Duodenal mucosa (tissue), 2 donors: ENCODE measurements around the gene PHIP.
A peak's percentile ranks its signal among the peaks of the same experiment; 100 is the strongest.
"Not testable (repeated sequence)": the region's sequence is repeated elsewhere in the genome, so short reads cannot be mapped to it uniquely, and the experiment has no call there.

Experiments
- H3K27ac ChIP-seq: one replicate; pipeline ENCODE4 v1.7.0; 2013; ENCODE audit warnings: low read depth, low read length
- H3K27me3 ChIP-seq, 2 donors: one replicate each; pipeline ENCODE4 v1.7.0; 2013; ENCODE audit warnings: low read length in 2 of 2, control low read depth in 1 of 2; ENCODE audit not compliant: insufficient read depth in 2 of 2, control insufficient read depth in 1 of 2
- H3K36me3 ChIP-seq, 2 donors: one replicate each; pipeline ENCODE4 v1.7.0; 2013; ENCODE audit warnings: low read length in 2 of 2, control low read depth in 1 of 2; ENCODE audit not compliant: insufficient read depth in 2 of 2, control insufficient read depth in 1 of 2
- H3K4me1 ChIP-seq, 2 donors: one replicate each; pipeline ENCODE4 v1.7.0; 2013; ENCODE audit warnings: low read length in 2 of 2, control low read depth in 1 of 2; ENCODE audit not compliant: insufficient read depth in 2 of 2, control insufficient read depth in 1 of 2
- H3K4me3 ChIP-seq, 2 donors: one replicate each; pipeline ENCODE4 v1.7.0; 2013; ENCODE audit warnings: low read length in 2 of 2, low read depth in 1 of 2
- H3K9ac ChIP-seq, 2 donors: one replicate each; pipeline ENCODE4 v1.7.0; 2013; ENCODE audit warnings: low read length in 2 of 2, low read depth in 1 of 2
- H3K9me3 ChIP-seq, 2 donors: one replicate each; pipeline ENCODE4 v1.7.0; 2013; ENCODE audit warnings: low read length in 2 of 2, control low read depth in 1 of 2; ENCODE audit not compliant: control insufficient read depth in 1 of 2

PHIP gene

GRCh38 chr6:79078075-79078969 lies at the start of gene PHIP:
PHIP (minus strand) TSS chr6:79078254; CDS start chr6:79078068, 186 bp downstream.
- H3K36me3 ChIP-seq: no peaks in the 10 kb centered on the region
- H3K9ac ChIP-seq: peak within 1 kb of the TSS; percentile 84 to 98
- H3K27ac ChIP-seq: peak within 1 kb of the TSS; percentile 97
- H3K4me1 ChIP-seq: peaks cover 16 to 20% of the 10 kb centered on the region in 2 donors
- peak within 1 kb of the TSS; percentile 99 for H3K4me3 ChIP-seq
- H3K27me3 ChIP-seq: no peaks in the 10 kb centered on the region
- H3K9me3 ChIP-seq: no peaks in the 10 kb centered on the region

- Histone ChIP-seq H3K27ac (no peak overlapping the region), H3K9ac (no peak overlapping the region), H3K4me3 (no peak overlapping the region), H3K4me1 (no peaks in the 10 kb centered on the region), H3K36me3 (no peaks in the 10 kb centered on the region), H3K9me3 (no peaks in the 10 kb centered on the region), H3K27me3 (no peaks in the 10 kb centered on the region)
Observed at GRCh38 chr6:79127660-79128059, 49.6 kb upstream of the PHIP start.

GRCh38 chr6:79119217-79119616 lies 41.2 kb upstream of the PHIP start:
- Histone ChIP-seq H3K4me1 (no peaks in the 10 kb centered on the region), H3K9me3 (no peaks in the 10 kb centered on the region), H3K9ac (no peak overlapping the region), H3K36me3 (no peaks in the 10 kb centered on the region), H3K27ac (no peak overlapping the region), H3K4me3 (no peak overlapping the region), H3K27me3 (no peaks in the 10 kb centered on the region)

GRCh38 chr6:79117752-79118151 lies 39.7 kb upstream of the PHIP start:
- no peak overlapping the region for H3K27ac ChIP-seq
- H3K4me1 ChIP-seq: no peaks in the 10 kb centered on the region
- H3K4me3 ChIP-seq: no peak overlapping the region
- H3K9ac ChIP-seq: no peak overlapping the region
- no peaks in the 10 kb centered on the region for H3K36me3 ChIP-seq
- no peaks in the 10 kb centered on the region for H3K27me3 ChIP-seq
- H3K9me3 ChIP-seq: no peaks in the 10 kb centered on the region

- H3K4me1 ChIP-seq: no peaks in the 10 kb centered on the region
- H3K9ac ChIP-seq: no peak overlapping the region
- no peak overlapping the region for H3K4me3 ChIP-seq
- no peak overlapping the region for H3K27ac ChIP-seq
- H3K27me3 ChIP-seq: no peaks in the 10 kb centered on the region
- H3K9me3 ChIP-seq: no peaks in the 10 kb centered on the region
- no peaks in the 10 kb centered on the region for H3K36me3 ChIP-seq
Observed at GRCh38 chr6:79115553-79116182, 37.6 kb upstream of the PHIP start.

- H3K4me3 ChIP-seq: no peak overlapping the region
- H3K27me3 ChIP-seq: no peaks in the 10 kb centered on the region
- H3K27ac ChIP-seq: no peak overlapping the region
- no peaks in the 10 kb centered on the region for H3K9me3 ChIP-seq
- H3K36me3 ChIP-seq: no peaks in the 10 kb centered on the region
- no peak overlapping the region for H3K9ac ChIP-seq
- H3K4me1 ChIP-seq: no peaks in the 10 kb centered on the region
Observed at GRCh38 chr6:79111549-79111948, 33.5 kb upstream of the PHIP start.

- Histone ChIP-seq H3K36me3 (no peaks in the 10 kb centered on the region), H3K9ac (no peak overlapping the region), H3K9me3 (no peaks in the 10 kb centered on the region), H3K27me3 (no peaks in the 10 kb centered on the region), H3K27ac (no peak overlapping the region), H3K4me3 (no peak overlapping the region), H3K4me1 (no peaks in the 10 kb centered on the region)
Observed at GRCh38 chr6:79101164-79101563, 23.1 kb upstream of the PHIP start.

GRCh38 chr6:79100304-79100703 lies 22.2 kb upstream of the PHIP start:
- H3K9me3 ChIP-seq: no peaks in the 10 kb centered on the region
- H3K4me3 ChIP-seq: no peak overlapping the region
- H3K9ac ChIP-seq: no peak overlapping the region
- H3K27me3 ChIP-seq: no peaks in the 10 kb centered on the region
- no peaks in the 10 kb centered on the region for H3K36me3 ChIP-seq
- no peaks in the 10 kb centered on the region for H3K4me1 ChIP-seq
- no peak overlapping the region for H3K27ac ChIP-seq

- Histone ChIP-seq H3K27ac (no peak overlapping the region), H3K9ac (no peak overlapping the region), H3K27me3 (no peaks in the 10 kb centered on the region), H3K36me3 (no peaks in the 10 kb centered on the region), H3K9me3 (no peaks in the 10 kb centered on the region), H3K4me1 (no peaks in the 10 kb centered on the region), H3K4me3 (no peak overlapping the region)
Observed at GRCh38 chr6:79094938-79095337, 16.9 kb upstream of the PHIP start.

GRCh38 chr6:79091801-79092200 lies 13.7 kb upstream of the PHIP start:
- H3K4me3 ChIP-seq, H3K36me3 ChIP-seq, H3K9me3 ChIP-seq, H3K27me3 ChIP-seq, H3K9ac ChIP-seq, H3K27ac ChIP-seq, H3K4me1 ChIP-seq: not testable (repeated sequence)
